Fibroblast of mammary gland (primary cell): ENCODE measurements around the gene MRPS15.

Source experiments
- DNase-seq: peaks from one replicate; pipeline ENCODE4 v3.0.0-alpha.2; 2010; ENCODE audit warnings: low read depth
- H3K4me3 ChIP-seq: 2 replicates; pipeline ENCODE4 v1.5.1; 2011; ENCODE audit warnings: low read depth, mild to moderate bottlenecking, low read length, moderate library complexity; ENCODE audit not compliant: control insufficient read depth
- CTCF ChIP-seq: conservative IDR thresholded peaks from 2 replicates; pipeline ENCODE4 v1.5.1; 2011; ENCODE audit warnings: low read depth, low read length, inconsistent platforms; ENCODE audit not compliant: control insufficient read depth, insufficient read depth

MRPS15 gene

GRCh38 chr1:36457691-36458090 is 6.5 kb downstream of the MRPS15 start:
- no peak overlapping the region for H3K4me3 ChIP-seq
- DNase-seq: no peak
- TF ChIP-seq CTCF: no peak

GRCh38 chr1:36456391-36456928 is 7.7 kb downstream of the MRPS15 start:
- no peak for DNase-seq
- TF ChIP-seq CTCF: no peak
- no peak overlapping the region for H3K4me3 ChIP-seq

DNA sequence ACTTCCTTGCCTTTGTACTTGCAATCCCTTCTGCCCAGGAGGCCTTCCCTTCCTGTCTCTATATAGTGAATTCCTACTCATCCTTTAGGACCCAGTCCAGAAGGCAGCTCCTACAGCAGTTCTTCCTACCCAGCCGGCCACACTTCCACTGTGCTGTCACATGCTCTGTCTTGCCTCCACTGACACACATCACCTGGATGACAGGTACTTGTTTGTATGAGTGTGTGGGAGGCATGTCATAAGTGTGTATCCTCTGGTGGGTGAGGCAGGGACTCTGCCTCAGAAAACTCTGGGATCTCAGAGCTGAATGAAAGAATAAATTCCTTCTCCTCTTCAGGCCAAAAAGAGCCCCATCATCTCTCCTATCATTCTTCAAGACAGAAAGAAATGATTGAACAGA is 8.8 kb downstream of the MRPS15 start:
- TF ChIP-seq CTCF: no peak
- DNase-seq: no peak
- no peak overlapping the region for H3K4me3 ChIP-seq

DNA sequence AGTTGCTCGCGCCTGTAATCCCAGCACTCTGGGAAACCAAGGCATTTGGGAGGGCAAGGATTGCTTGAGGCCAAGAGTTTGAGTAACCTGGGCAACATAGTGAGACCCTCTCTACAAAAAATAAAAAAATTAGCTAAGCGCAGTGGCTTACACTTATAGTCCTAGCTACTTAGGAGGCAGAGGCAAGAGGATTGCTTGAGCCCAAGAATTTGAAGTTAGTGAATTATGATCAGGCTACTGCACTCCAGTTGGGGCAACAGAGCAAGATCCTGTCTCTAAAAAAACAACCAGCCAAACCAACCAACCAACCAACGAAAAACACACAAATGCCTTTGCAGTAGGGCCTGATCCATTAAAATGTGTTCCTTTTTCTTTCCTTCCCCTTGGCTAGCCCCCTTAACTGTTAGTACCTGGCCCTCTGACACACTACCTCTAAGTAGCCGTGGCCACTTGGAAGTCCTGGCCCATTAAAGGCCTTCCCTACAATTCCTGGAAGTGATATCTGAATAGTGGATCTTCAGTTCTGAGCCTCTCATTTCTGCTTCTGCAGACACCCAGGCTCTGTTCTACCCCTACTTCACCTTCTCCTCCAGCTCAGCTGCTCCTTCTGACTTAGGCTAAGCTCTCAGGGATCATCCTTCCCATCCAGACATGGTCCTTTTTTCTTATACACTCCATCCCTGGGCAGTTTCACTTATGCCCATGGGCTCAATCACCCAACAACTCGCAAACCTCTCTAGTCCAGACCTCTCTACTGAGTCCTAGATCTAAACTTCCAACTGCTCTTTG is 10.4 kb downstream of the MRPS15 start:
- TF ChIP-seq CTCF: no peak
- DNase-seq: no peak
- no peak overlapping the region for H3K4me3 ChIP-seq

DNA sequence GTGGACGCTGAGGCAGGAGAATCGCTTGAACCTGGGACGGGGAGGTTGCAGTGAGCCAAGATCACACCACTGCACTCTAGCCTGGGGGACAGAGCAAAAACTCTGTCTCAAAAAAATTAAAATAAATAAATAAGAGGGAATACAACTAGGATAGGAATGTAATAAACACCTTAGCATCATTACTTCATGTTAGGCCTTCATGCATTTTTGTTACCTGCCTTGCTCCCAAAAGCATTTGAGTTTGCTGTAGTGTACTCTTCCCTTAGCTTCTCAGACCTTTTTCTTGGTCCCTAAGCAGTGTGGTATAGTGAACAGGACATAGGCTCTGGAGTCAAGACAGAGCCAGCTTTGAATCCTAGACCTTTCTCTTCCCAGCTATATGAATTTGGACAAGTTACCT is 11.1 kb downstream of the MRPS15 start:
- no peak for DNase-seq
- no peak for TF ChIP-seq CTCF

GRCh38 chr1:36450919-36451305 is 13.3 kb downstream of the MRPS15 start:
- TF ChIP-seq CTCF: no peak

More for the DNA sequence above, 11.1 kb downstream of the MRPS15 start:
- H3K4me3 ChIP-seq: no peak overlapping the region

More at GRCh38 chr1:36450919-36451305, 13.3 kb downstream of the MRPS15 start:
- no peak for DNase-seq
- peak overlapping the region; percentile 68 for H3K4me3 ChIP-seq
